ENCODE data around the gene CECR2. TPM values are rescaled to one million over a fixed set of nuclear protein-coding genes. Genes with fewer than 3 reads are reported as not detected.

The CECR2 gene
- polyA plus RNA-seq, 1 donor from 2014 or later = 2.1 TPM

GRCh38 chr22:17586831-17587440 lies 217.7 kb downstream of the CECR2 start:
- H3K27me3 ChIP-seq (ENCODE audit: insufficient read depth, low read depth, low read length) = no peaks in the 10 kb centered on the region
- H2AFZ ChIP-seq (ENCODE audit: low read depth, low read length) = no peak overlapping the region
- no peaks in the 10 kb centered on the region for H4K20me1 ChIP-seq (ENCODE audit: insufficient read depth)
- H3K9me2 ChIP-seq (ENCODE audit: insufficient read depth, low read length) = no peaks in the 10 kb centered on the region
- H3F3A ChIP-seq (ENCODE audit: insufficient read depth, low read length, poor library complexity, severe bottlenecking) = no peaks in the 10 kb centered on the region
- no peaks in the 10 kb centered on the region for H3K9me3 ChIP-seq (ENCODE audit: low read length)
- no peaks in the 10 kb centered on the region for H3K36me3 ChIP-seq (ENCODE audit: insufficient read depth, low read length)
- no peak overlapping the region for H3K4me3 ChIP-seq (ENCODE audit: low read length)
- no peak overlapping the region for H3K4me2 ChIP-seq (ENCODE audit: low read length)
- H3K27ac ChIP-seq (ENCODE audit: low read length) = no peak overlapping the region
- no peak overlapping the region for H3K9ac ChIP-seq (ENCODE audit: low read length)
- no peaks in the 10 kb centered on the region for H3K79me2 ChIP-seq (replicated peaks; ENCODE audit: insufficient read depth, low read length)
- TF ChIP-seq REST (IDR thresholded peaks at IDR 0.05; ENCODE audit: borderline replicate concordance) = no peak
- no peak for TF ChIP-seq RAD21 (conservative IDR thresholded peaks at IDR 0.05)
- TF ChIP-seq POLR2AphosphoS5 (IDR thresholded peaks at IDR 0.05) = no peak
- no peak for TF ChIP-seq CTCF (IDR thresholded peaks at IDR 0.05; ENCODE audit: poor library complexity, severe bottlenecking)
- TF ChIP-seq EZH2 (IDR thresholded peaks at IDR 0.05; ENCODE audit: borderline replicate concordance, insufficient read depth, low read length, poor library complexity, severe bottlenecking) = no peak
- no peak for TF ChIP-seq EP300 (conservative IDR thresholded peaks at IDR 0.05; ENCODE audit: poor library complexity, severe bottlenecking)
- TF ChIP-seq MXI1 (conservative IDR thresholded peaks at IDR 0.05; ENCODE audit: poor library complexity, severe bottlenecking) = no peak
- no peak for TF ChIP-seq TAF1 (IDR thresholded peaks at IDR 0.05; ENCODE audit: low read depth)
- no peak for TF ChIP-seq SMC3 (conservative IDR thresholded peaks at IDR 0.05; ENCODE audit: poor library complexity)

- Histone ChIP-seq H3K9me2 (ENCODE audit: insufficient read depth, low read length) (no peaks in the 10 kb centered on the region), H3K79me2 (replicated peaks; ENCODE audit: insufficient read depth, low read length) (no peaks in the 10 kb centered on the region), H2AFZ (ENCODE audit: low read depth, low read length) (no peak overlapping the region), H3K36me3 (ENCODE audit: insufficient read depth, low read length) (no peaks in the 10 kb centered on the region), H3K4me2 (ENCODE audit: low read length) (no peak overlapping the region), H3K9me3 (ENCODE audit: low read length) (no peaks in the 10 kb centered on the region), H3K4me3 (ENCODE audit: low read length) (no peak overlapping the region), H3K9ac (ENCODE audit: low read length) (no peak overlapping the region), H4K20me1 (ENCODE audit: insufficient read depth) (no peaks in the 10 kb centered on the region), H3K27ac (ENCODE audit: low read length) (no peak overlapping the region), H3K27me3 (ENCODE audit: insufficient read depth, low read depth, low read length) (no peaks in the 10 kb centered on the region), H3F3A (ENCODE audit: insufficient read depth, low read length, poor library complexity, severe bottlenecking) (no peaks in the 10 kb centered on the region)
- TF ChIP-seq EP300 (conservative IDR thresholded peaks at IDR 0.05; ENCODE audit: poor library complexity, severe bottlenecking) (no peak), RAD21 (conservative IDR thresholded peaks at IDR 0.05) (no peak), POLR2AphosphoS5 (IDR thresholded peaks at IDR 0.05) (no peak), MXI1 (conservative IDR thresholded peaks at IDR 0.05; ENCODE audit: poor library complexity, severe bottlenecking) (no peak), TAF1 (IDR thresholded peaks at IDR 0.05; ENCODE audit: low read depth) (no peak), SMC3 (conservative IDR thresholded peaks at IDR 0.05; ENCODE audit: poor library complexity) (no peak), REST (IDR thresholded peaks at IDR 0.05; ENCODE audit: borderline replicate concordance) (no peak), EZH2 (IDR thresholded peaks at IDR 0.05; ENCODE audit: borderline replicate concordance, insufficient read depth, low read length, poor library complexity, severe bottlenecking) (no peak), CTCF (IDR thresholded peaks at IDR 0.05; ENCODE audit: poor library complexity, severe bottlenecking) (no peak)
Measured at GRCh38 chr22:17587629-17588028, 218.4 kb downstream of the CECR2 start.
